ENCODE measurements around the gene ADSS2. TPM values are rescaled to one million over a fixed set of nuclear protein-coding genes. Genes with fewer than 3 reads are reported as not detected.

Gene ADSS2
- polyA plus RNA-seq, 3 donors, result 24.4 to 33.5 (median 26.3) TPM

- no peak overlapping the region for H3K4me2 ChIP-seq (replicated peaks; ENCODE audit: extremely low read depth, low read length, poor library complexity, severe bottlenecking)
- Mint-ChIP-seq H3K4me1 (peaks cover 4% of the 10 kb centered on the region), H3K27me3 (ENCODE audit: low read depth in 3 of 3) (no peaks in the 10 kb centered on the region), H3K9me3 (peaks cover 0 to 4% (median 3%) of the 10 kb centered on the region in 7 donors), H3K27ac (peak overlapping the region in 2 of 7 donors; percentile 45 to 50), H3K36me3 (no peaks in the 10 kb centered on the region), H3K4me3 (no peak overlapping the region)
- 96% methylated on average over 14 of the region's 15 CpGs for WGBS (ENCODE audit: insufficient coverage)
- H3K4me3 ChIP-seq (replicated peaks in 1 of 3; ENCODE audit: low read depth in 2 of 3, low read length in 3 of 3), result no peak overlapping the region
- no peaks in the 10 kb centered on the region for H3K36me3 ChIP-seq (replicated peaks in 1 of 2; ENCODE audit: control insufficient read depth in 1 of 2, insufficient read depth in 2 of 2, low read length in 2 of 2)
- H3K4me1 ChIP-seq (ENCODE audit: control insufficient read depth in 1 of 2, insufficient read depth in 2 of 2, low read length in 2 of 2), result no peaks in the 10 kb centered on the region
- no peaks in the 10 kb centered on the region for H3K79me2 ChIP-seq (ENCODE audit: insufficient read depth, low read length)
- DNase-seq, result no peak
- H3K9ac ChIP-seq (ENCODE audit: insufficient read depth, low read length, poor library complexity, severe bottlenecking), result no peak overlapping the region
- H2AFZ ChIP-seq (ENCODE audit: insufficient read depth, low read depth, low read length, poor library complexity, severe bottlenecking), result no peak overlapping the region
- intact Hi-C loops (cut with micrococcal nuclease), result no loop called here
- H4K20me1 ChIP-seq (ENCODE audit: insufficient read depth, low read length), result no peaks in the 10 kb centered on the region
- H3K27me3 ChIP-seq (ENCODE audit: control insufficient read depth in 2 of 2, insufficient read depth in 2 of 2, low read length in 2 of 2), result no peaks in the 10 kb centered on the region
- no peak overlapping the region for H3K27ac ChIP-seq (ENCODE audit: low read depth in 1 of 2, low read length in 2 of 2)
- H3K9me3 ChIP-seq (replicated peaks in 1 of 2; ENCODE audit: control insufficient read depth in 1 of 2, insufficient read depth in 1 of 2, low read length in 2 of 2), result no peaks in the 10 kb centered on the region
- TF ChIP-seq, protein P1, sequence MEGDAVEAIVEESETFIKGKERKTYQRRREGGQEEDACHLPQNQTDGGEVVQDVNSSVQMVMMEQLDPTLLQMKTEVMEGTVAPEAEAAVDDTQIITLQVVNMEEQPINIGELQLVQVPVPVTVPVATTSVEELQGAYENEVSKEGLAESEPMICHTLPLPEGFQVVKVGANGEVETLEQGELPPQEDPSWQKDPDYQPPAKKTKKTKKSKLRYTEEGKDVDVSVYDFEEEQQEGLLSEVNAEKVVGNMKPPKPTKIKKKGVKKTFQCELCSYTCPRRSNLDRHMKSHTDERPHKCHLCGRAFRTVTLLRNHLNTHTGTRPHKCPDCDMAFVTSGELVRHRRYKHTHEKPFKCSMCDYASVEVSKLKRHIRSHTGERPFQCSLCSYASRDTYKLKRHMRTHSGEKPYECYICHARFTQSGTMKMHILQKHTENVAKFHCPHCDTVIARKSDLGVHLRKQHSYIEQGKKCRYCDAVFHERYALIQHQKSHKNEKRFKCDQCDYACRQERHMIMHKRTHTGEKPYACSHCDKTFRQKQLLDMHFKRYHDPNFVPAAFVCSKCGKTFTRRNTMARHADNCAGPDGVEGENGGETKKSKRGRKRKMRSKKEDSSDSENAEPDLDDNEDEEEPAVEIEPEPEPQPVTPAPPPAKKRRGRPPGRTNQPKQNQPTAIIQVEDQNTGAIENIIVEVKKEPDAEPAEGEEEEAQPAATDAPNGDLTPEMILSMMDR (IDR thresholded peaks at IDR 0.05), result no peak
Observed at GRCh38 chr1:244394826-244395765, 56.6 kb downstream of the ADSS2 start.

DNA sequence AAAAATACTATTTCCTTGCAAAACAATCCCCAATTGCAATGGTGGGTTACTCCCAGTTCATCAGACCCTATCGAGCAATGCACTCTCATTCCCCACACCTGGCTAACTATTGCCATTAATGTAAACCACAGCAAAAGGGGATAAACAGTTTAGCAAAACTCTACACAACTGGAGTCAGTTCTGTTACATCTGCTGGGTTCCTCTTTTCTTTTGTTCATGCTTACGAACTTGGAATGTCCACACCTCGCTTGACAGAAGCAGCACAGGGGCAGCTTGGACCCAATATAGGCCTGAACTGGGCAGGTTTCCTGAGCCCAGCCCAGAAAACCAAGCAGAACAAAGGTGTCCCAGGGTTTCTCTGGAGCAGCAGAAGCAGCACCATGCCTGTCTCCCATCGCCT, 57.4 kb downstream of the ADSS2 start:
- H3K4me1 Mint-ChIP-seq, result peaks cover 4% of the 10 kb centered on the region
- intact Hi-C loops (cut with micrococcal nuclease), result no loop called here
- Histone ChIP-seq H3K4me2 (replicated peaks; ENCODE audit: extremely low read depth, low read length, poor library complexity, severe bottlenecking) (no peak overlapping the region), H3K27ac (ENCODE audit: low read depth in 1 of 2, low read length in 2 of 2) (no peak overlapping the region), H3K9ac (ENCODE audit: insufficient read depth, low read length, poor library complexity, severe bottlenecking) (no peak overlapping the region), H2AFZ (ENCODE audit: insufficient read depth, low read depth, low read length, poor library complexity, severe bottlenecking) (no peak overlapping the region), H3K4me1 (ENCODE audit: control insufficient read depth in 1 of 2, insufficient read depth in 2 of 2, low read length in 2 of 2) (no peaks in the 10 kb centered on the region), H3K79me2 (ENCODE audit: insufficient read depth, low read length) (no peaks in the 10 kb centered on the region), H3K27me3 (ENCODE audit: control insufficient read depth in 2 of 2, insufficient read depth in 2 of 2, low read length in 2 of 2) (no peaks in the 10 kb centered on the region), H3K36me3 (replicated peaks in 1 of 2; ENCODE audit: control insufficient read depth in 1 of 2, insufficient read depth in 2 of 2, low read length in 2 of 2) (no peaks in the 10 kb centered on the region), H4K20me1 (ENCODE audit: insufficient read depth, low read length) (no peaks in the 10 kb centered on the region), H3K9me3 (replicated peaks in 1 of 2; ENCODE audit: control insufficient read depth in 1 of 2, insufficient read depth in 1 of 2, low read length in 2 of 2) (no peaks in the 10 kb centered on the region), H3K4me3 (replicated peaks in 1 of 3; ENCODE audit: low read depth in 2 of 3, low read length in 3 of 3) (no peak overlapping the region)
- no peak for DNase-seq
- 53% methylated on average over 3 of the region's 4 CpGs for WGBS (ENCODE audit: insufficient coverage)
- H3K9me3 Mint-ChIP-seq, result peaks cover 0 to 4% (median 3%) of the 10 kb centered on the region in 7 donors
- H3K27ac Mint-ChIP-seq, result no peak overlapping the region
- H3K36me3 Mint-ChIP-seq, result no peaks in the 10 kb centered on the region
- no peak overlapping the region for H3K4me3 Mint-ChIP-seq
- H3K27me3 Mint-ChIP-seq (ENCODE audit: low read depth in 3 of 3), result peaks cover 0 to under 1% (median 0%) of the 10 kb centered on the region in 3 donors
- TF ChIP-seq, protein P1 (IDR thresholded peaks at IDR 0.05), result no peak

Measured in CD14-positive monocyte (primary cell).